Prostate gland (tissue), 2 donors: ENCODE results near the gene RET.

Experiments
- POLR2A ChIP-seq: fragments of 450-650 bp; IDR thresholded peaks from one replicate; pipeline ENCODE4 v1.6.1; 2016; ENCODE audit warnings: antibody characterized with exemption, mild to moderate bottlenecking
- POLR2AphosphoS5 ChIP-seq: sonication (generic); formaldehyde crosslinking; IDR thresholded peaks from one replicate; pipeline ENCODE4 v1.6.1; 2017; ENCODE audit warnings: antibody characterized with exemption
- TF ChIP-seq, protein P1 (sequence below), 4 experiments: fragments of 200-600 bp in 2 of 4; fragments of 450-650 bp in 2 of 4; sonication (generic) in 2 of 4; IDR thresholded peaks; 1 replicate in 3 of 4; 2 replicates in 1 of 4; pipeline ENCODE4 v1.5.1; 2016 to 2019; ENCODE audit warnings: antibody characterized with exemption in 4 of 4, mild to moderate bottlenecking in 2 of 4, moderate library complexity in 2 of 4

DNA sequence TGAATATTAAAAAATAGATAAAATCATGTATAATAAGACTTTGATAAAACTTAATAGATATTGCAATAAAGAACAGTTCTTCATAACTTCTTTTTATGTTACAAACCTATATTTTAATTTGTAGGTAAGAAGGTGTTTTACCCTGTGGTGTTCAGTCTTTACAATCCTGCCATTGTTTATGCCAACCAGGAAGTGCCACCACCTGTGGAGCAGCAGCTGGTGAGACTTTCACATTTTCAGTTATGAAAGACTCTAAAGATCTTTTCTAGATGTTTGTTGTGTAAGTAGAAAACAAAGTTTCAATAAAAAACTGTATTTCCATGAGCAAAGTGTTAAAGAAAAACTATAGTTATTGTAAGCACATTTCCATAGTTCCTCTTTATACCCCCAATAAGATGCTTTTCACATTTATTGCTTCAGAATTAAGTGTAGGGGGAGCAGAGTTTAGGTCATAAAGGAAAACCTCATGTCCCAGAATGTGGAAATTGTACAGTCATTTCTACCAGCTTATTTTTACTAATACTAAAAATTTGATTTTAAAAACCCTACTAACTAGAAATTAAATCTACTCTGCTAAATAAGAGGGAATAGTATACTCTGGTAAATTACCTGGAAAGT, 90.1 kb downstream of the RET start:
- no peak for TF ChIP-seq POLR2AphosphoS5
- TF ChIP-seq, protein P1, sequence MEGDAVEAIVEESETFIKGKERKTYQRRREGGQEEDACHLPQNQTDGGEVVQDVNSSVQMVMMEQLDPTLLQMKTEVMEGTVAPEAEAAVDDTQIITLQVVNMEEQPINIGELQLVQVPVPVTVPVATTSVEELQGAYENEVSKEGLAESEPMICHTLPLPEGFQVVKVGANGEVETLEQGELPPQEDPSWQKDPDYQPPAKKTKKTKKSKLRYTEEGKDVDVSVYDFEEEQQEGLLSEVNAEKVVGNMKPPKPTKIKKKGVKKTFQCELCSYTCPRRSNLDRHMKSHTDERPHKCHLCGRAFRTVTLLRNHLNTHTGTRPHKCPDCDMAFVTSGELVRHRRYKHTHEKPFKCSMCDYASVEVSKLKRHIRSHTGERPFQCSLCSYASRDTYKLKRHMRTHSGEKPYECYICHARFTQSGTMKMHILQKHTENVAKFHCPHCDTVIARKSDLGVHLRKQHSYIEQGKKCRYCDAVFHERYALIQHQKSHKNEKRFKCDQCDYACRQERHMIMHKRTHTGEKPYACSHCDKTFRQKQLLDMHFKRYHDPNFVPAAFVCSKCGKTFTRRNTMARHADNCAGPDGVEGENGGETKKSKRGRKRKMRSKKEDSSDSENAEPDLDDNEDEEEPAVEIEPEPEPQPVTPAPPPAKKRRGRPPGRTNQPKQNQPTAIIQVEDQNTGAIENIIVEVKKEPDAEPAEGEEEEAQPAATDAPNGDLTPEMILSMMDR (IDR thresholded peaks at IDR 0.05), result no peak
- no peak for TF ChIP-seq POLR2A
